GM12892 (cell line): Measurements from ENCODE around the gene OTP.

Experiments
- POLR2A ChIP-seq: IDR thresholded peaks from 2 replicates; pipeline ENCODE4 v1.6.1; 2011; ENCODE audit warnings: low read depth, low read length, control low read depth
- POLR2AphosphoS5 ChIP-seq: IDR thresholded peaks from 2 replicates; pipeline ENCODE4 v1.6.1; 2011; ENCODE audit warnings: low read depth, low read length, control low read depth
- TAF1 ChIP-seq: IDR thresholded peaks from 2 replicates; pipeline ENCODE4 v1.6.1; 2011; ENCODE audit warnings: low read depth, mild to moderate bottlenecking, control low read depth, low read length, borderline replicate concordance

- TF ChIP-seq POLR2A (no peak), TAF1 (no peak), POLR2AphosphoS5 (no peak)
Observed at GRCh38 chr5:77641963-77642737, 3.6 kb upstream of the OTP start.
